ENCODE results near the gene MPG. TPM values are rescaled to one million over a fixed set of nuclear protein-coding genes. Genes with fewer than 3 reads are reported as not detected.

Gene MPG
- total RNA-seq, 1 experiment from 2014 or later: 62.8 TPM

DNA sequence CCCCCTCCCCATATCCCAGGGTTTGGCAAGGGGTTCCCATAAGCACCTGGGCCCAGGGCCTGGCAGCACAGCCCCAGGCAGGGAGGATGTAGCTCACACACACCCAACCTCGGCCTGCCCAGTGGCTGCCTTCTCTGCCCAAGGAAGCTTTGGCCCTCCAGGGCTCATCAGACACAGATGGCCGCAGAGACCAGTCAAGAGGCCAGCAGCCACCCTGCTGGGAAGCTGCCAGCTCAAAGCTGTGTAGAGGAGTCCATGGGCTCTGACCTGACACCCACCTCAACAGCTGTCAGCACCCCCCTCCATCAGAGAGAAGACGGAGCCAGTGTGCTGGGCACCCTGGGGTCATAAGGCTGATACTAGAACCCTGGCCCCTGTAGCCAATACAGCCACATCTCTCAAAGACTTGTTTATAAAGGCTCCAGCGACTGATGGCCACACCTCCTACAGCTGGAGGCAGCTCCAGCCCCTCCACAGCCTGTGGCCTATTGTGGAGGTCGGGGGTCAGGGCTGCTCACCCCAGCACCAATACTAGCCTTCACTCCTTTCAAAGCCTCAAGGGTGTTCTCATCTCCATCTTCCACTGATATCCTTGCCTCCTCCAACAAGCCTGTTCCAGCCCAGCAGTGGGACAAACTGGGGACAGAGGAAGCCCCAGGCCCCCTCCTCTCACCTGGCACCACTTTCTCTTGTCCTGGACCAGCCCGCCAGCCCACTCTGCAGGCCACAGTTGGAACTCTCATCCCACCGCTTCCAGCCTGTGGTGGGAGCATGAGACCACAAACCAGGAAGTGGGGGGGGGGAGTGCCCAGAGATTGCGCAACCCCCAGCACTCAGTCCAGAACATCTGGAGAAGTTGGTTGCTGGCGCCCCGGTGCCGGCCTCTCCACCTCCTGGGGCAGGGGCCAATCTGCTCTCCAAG is 2.2 kb upstream of the MPG start:
- BruUV-seq (replicated peaks): no TSS peak
- peaks cover 24% of the 10 kb centered on the region for H3K4me1 Mint-ChIP-seq (ENCODE audit: insufficient read depth, unreplicated experiment)
- TF ChIP-seq, protein P1, sequence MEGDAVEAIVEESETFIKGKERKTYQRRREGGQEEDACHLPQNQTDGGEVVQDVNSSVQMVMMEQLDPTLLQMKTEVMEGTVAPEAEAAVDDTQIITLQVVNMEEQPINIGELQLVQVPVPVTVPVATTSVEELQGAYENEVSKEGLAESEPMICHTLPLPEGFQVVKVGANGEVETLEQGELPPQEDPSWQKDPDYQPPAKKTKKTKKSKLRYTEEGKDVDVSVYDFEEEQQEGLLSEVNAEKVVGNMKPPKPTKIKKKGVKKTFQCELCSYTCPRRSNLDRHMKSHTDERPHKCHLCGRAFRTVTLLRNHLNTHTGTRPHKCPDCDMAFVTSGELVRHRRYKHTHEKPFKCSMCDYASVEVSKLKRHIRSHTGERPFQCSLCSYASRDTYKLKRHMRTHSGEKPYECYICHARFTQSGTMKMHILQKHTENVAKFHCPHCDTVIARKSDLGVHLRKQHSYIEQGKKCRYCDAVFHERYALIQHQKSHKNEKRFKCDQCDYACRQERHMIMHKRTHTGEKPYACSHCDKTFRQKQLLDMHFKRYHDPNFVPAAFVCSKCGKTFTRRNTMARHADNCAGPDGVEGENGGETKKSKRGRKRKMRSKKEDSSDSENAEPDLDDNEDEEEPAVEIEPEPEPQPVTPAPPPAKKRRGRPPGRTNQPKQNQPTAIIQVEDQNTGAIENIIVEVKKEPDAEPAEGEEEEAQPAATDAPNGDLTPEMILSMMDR (IDR thresholded peaks at IDR 0.05; ENCODE audit: unreplicated experiment): no peak
- peak overlapping the region; percentile 85 for H3K27ac Mint-ChIP-seq (ENCODE audit: low read depth, unreplicated experiment)
- DNase-seq (ENCODE audit: unreplicated experiment): peak; percentile 45
- H3K9me3 Mint-ChIP-seq (ENCODE audit: unreplicated experiment): no peaks in the 10 kb centered on the region
- ChIA-PET CTCF (interaction anchor here (0.7 to 2.7 kb wide), 4 partner anchors 10 to 290 kb away, joined by 3 to 14 read pairs (median 6); no protein-coding TSS in a partner anchor), POLR2A (interaction anchor here (1.2 to 1.8 kb wide), 2 partner anchors 15 to 24 kb away, joined by 4 to 5 read pairs; no protein-coding TSS in a partner anchor)
- no peaks in the 10 kb centered on the region for H3K27me3 Mint-ChIP-seq (ENCODE audit: insufficient read depth, unreplicated experiment)
- peaks cover 15% of the 10 kb centered on the region for H3K36me3 Mint-ChIP-seq (ENCODE audit: insufficient read depth, unreplicated experiment)
- intact Hi-C loops (cut with micrococcal nuclease): no loop called here
- H3K4me3 Mint-ChIP-seq (ENCODE audit: unreplicated experiment): peak overlapping the region; percentile 82

DNA sequence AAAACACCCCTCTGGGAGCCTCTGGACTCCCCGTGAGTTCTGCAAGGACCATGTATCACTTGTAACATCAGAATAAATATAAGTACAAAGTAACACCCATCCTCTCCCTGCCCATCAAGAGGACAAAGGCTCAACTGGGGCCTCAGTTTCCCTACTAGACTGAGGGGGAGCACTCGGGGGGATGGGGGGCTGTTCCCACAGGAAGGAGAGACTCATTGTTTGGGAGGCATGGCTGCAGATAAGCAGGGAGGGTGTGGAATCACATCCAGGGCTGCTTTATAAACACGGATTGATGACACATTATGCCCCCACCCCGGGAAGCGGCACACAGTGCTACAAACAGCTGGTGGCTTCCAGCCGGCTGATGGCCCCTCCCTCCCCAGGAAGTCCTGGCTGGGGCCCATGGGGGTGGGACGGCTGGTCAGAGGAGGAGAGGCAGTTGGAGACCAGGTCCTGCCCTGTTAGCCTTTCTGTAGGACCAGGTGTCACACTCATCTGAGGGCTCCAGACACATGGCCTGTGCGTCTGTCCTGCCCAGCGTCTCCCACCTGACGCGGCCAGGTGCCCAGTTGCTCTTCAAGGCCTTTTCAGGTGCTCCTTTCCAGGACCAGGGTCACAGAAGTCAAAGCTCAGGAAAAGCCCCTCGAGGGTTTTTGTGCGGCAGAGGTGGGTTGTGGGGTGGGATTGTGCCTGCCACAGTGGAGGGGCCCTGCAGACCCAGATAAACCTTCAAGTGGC is 1.3 kb upstream of the MPG start:
- H3K36me3 Mint-ChIP-seq (ENCODE audit: insufficient read depth, unreplicated experiment): peaks cover 17% of the 10 kb centered on the region
- intact Hi-C loops (cut with micrococcal nuclease): no loop called here
- H3K27me3 Mint-ChIP-seq (ENCODE audit: insufficient read depth, unreplicated experiment): no peaks in the 10 kb centered on the region
- BruUV-seq (replicated peaks): no TSS peak
- peaks cover 24% of the 10 kb centered on the region for H3K4me1 Mint-ChIP-seq (ENCODE audit: insufficient read depth, unreplicated experiment)
- ChIA-PET POLR2A (interaction anchor here (0.5 to 3.5 kb wide), 6 partner anchors 11 to 158 kb away, joined by 3 to 11 read pairs (median 6); partner anchors contain the start of genes FAM234A, POLR3K and SNRNP25), CTCF (interaction anchor here (0.6 to 3.9 kb wide), 4 partner anchors 11 to 1632 kb away, joined by 3 to 18 read pairs (median 8); no protein-coding TSS in a partner anchor)
- TF ChIP-seq, protein P1 (IDR thresholded peaks at IDR 0.05; ENCODE audit: unreplicated experiment): no peak
- H3K4me3 Mint-ChIP-seq (ENCODE audit: unreplicated experiment): peak overlapping the region; percentile 82
- peak overlapping the region; percentile 85 for H3K27ac Mint-ChIP-seq (ENCODE audit: low read depth, unreplicated experiment)
- no peaks in the 10 kb centered on the region for H3K9me3 Mint-ChIP-seq (ENCODE audit: unreplicated experiment)
- DNase-seq (ENCODE audit: unreplicated experiment): peak; percentile 57

- Mint-ChIP-seq H3K27me3 (ENCODE audit: insufficient read depth, unreplicated experiment) (no peaks in the 10 kb centered on the region), H3K27ac (ENCODE audit: low read depth, unreplicated experiment) (peak overlapping the region; percentile 85), H3K36me3 (ENCODE audit: insufficient read depth, unreplicated experiment) (peaks cover 18% of the 10 kb centered on the region), H3K4me1 (ENCODE audit: insufficient read depth, unreplicated experiment) (peaks cover 24% of the 10 kb centered on the region), H3K4me3 (ENCODE audit: unreplicated experiment) (peak overlapping the region; percentile 82), H3K9me3 (ENCODE audit: unreplicated experiment) (no peaks in the 10 kb centered on the region)
- TSS peak; percentile 54 for BruUV-seq (replicated peaks)
- POLR2A ChIA-PET: interaction anchor here (0.5 to 3.5 kb wide), 8 partner anchors 9 to 157 kb away, joined by 3 to 11 read pairs (median 4); partner anchors contain the start of genes FAM234A, POLR3K and SNRNP25
- TF ChIP-seq, protein P1 (IDR thresholded peaks at IDR 0.05; ENCODE audit: unreplicated experiment): no peak
- intact Hi-C loops (cut with micrococcal nuclease): no loop called here
- CTCF ChIA-PET: interaction anchor here (0.6 to 3.9 kb wide), 4 partner anchors 12 to 1631 kb away, joined by 3 to 18 read pairs (median 8); no protein-coding TSS in a partner anchor
- peak; percentile 42 for DNase-seq (ENCODE audit: unreplicated experiment)
These were observed 685 bp upstream of the MPG start for GRCh38 chr16:77273-77806.

Data from MCF 10A (cell line).